HFF-Myc (cell line): ENCODE data around the gene CNOT3.

Experiments used
- DNase-seq: peaks from one replicate; pipeline ENCODE4 v3.0.0-alpha.2; 2011; ENCODE audit warnings: low read depth; ENCODE audit errors: extremely low read depth
- H3K4me3 ChIP-seq: replicated peaks from 2 replicates; pipeline ENCODE4 v1.5.1; 2011; ENCODE audit warnings: low read depth, mild to moderate bottlenecking, control low read depth, low read length
- CTCF ChIP-seq: IDR thresholded peaks from 2 replicates; pipeline ENCODE4 v1.5.1; 2012; ENCODE audit warnings: mild to moderate bottlenecking, low read depth, low read length, control low read depth; ENCODE audit errors: missing control alignments

CNOT3 gene

GRCh38 chr19:54197121-54197520 is 59.6 kb downstream of the CNOT3 start:
- DNase-seq = no peak
- no peak for TF ChIP-seq CTCF

GRCh38 chr19:54199401-54199800 is 61.8 kb downstream of the CNOT3 start:
- no peak for TF ChIP-seq CTCF
- no peak overlapping the region for H3K4me3 ChIP-seq
- DNase-seq = no peak

More at GRCh38 chr19:54197121-54197520, 59.6 kb downstream of the CNOT3 start:
- no peak overlapping the region for H3K4me3 ChIP-seq

- TF ChIP-seq CTCF = no peak
- DNase-seq = no peak
- H3K4me3 ChIP-seq = peak overlapping the region; percentile 97
Observed at GRCh38 chr19:54201172-54201701, 63.7 kb downstream of the CNOT3 start.

- TF ChIP-seq CTCF = no peak
- DNase-seq = no peak
- H3K4me3 ChIP-seq = peak overlapping the region; percentile 97
Observed at GRCh38 chr19:54201980-54202379, 64.4 kb downstream of the CNOT3 start.

- DNase-seq = no peak
- H3K4me3 ChIP-seq = peak overlapping the region; percentile 97
- no peak for TF ChIP-seq CTCF
Observed at GRCh38 chr19:54203151-54203611, 65.6 kb downstream of the CNOT3 start.

GRCh38 chr19:54204767-54205468 is 67.4 kb downstream of the CNOT3 start:
- no peak for DNase-seq
- peak overlapping the region; percentile 97 for H3K4me3 ChIP-seq
- TF ChIP-seq CTCF = no peak
